ENCODE measurements around the gene B3GNT5.

Gene B3GNT5

DNA sequence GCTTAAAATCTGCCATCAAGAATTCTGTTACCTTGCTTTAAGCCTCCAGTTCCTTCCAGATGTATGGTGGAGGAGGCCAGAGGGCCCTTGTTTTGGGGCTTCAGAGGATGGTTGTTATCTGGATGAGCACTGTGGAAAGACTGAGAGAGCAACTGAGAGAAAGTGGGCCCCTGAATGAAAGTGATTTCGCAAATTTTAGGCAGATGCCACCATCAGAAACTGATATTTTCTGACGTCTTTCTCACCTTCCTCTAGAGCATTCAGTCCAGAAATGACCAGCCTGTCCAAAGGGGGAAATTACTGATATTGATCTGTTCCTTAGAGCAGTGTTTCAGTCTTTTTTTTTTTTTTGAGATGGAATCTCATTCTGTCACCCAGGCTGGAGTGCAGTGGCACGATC lies 13.4 kb downstream of the B3GNT5 start:
- DNase-seq: no peak

DNA sequence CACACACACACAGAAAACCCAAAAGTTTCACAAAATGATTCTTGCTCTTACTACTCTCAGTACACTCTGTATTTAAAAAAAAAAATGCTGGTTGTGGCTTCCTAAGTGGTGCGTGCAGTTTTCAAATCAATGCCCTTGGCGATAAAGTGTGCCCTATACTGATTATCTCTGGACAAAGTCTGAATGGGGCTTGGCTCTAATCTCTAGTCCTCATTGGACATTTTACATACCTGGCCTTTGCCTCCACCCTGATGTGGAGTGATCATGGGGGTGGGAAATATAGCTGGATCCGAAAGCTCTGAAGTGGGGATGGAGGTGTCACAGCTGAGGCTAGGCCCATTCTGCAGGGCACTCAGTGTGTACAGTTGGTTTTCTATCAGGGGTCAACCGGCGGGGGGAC lies 14.1 kb downstream of the B3GNT5 start:
- no peak for DNase-seq

DNA sequence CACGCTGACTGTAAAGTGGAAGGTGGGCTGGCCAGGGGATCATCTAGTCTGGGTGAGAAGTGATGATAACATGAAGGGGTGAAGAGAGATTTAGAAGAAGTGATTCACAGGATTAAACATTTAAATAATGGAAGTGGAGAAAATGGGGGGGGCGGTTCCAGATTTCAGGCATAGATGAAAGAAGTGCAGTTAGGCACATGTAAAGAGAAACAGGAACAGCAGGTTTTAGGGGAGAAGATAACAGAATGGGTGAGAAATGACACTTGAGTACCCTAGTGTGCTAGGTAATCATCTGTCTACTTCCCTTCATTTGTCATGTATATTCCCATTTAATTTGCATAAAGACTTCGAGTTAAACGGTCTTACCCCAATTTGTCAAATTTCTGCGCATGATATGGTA lies 15.3 kb downstream of the B3GNT5 start:
- DNase-seq: no peak

DNA sequence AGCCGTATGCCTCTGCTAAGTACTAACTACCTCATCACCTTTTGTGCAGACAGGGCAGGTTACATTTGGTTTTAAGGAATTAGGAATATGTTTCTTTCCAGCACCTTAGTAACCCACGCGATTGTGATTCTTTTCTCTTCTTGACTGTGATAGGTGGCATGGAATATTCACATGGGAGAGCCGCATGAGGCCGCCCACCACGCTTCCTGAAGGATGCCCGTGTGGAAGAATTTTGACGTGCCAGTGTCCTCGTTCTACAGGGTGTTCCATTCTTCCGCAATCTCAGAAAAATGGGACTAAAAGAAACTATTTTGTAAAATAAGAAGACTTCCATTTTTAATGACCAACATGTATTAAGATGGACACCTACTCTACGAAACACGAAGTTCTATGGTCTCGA lies 16.3 kb downstream of the B3GNT5 start:
- no peak for DNase-seq

DNA sequence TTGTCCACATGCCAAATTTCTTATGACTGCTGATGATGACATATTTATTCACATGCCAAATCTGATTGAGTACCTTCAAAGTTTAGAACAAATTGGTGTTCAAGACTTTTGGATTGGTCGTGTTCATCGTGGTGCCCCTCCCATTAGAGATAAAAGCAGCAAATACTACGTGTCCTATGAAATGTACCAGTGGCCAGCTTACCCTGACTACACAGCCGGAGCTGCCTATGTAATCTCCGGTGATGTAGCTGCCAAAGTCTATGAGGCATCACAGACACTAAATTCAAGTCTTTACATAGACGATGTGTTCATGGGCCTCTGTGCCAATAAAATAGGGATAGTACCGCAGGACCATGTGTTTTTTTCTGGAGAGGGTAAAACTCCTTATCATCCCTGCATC lies 17.3 kb downstream of the B3GNT5 start:
- no peak for DNase-seq

DNA sequence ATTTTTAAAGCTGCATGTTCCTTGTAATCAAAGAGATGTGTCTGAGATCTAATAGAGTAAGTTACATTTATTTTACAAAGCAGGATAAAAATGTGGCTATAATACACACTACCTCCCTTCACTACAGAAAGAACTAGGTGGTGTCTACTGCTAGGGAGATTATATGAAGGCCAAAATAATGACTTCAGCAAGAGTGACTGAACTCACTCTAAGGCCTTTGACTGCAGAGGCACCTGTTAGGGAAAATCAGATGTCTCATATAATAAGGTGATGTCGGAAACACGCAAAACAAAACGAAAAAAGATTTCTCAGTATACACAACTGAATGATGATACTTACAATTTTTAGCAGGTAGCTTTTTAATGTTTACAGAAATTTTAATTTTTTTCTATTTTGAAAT lies 19.1 kb downstream of the B3GNT5 start:
- no peak for DNase-seq

DNA sequence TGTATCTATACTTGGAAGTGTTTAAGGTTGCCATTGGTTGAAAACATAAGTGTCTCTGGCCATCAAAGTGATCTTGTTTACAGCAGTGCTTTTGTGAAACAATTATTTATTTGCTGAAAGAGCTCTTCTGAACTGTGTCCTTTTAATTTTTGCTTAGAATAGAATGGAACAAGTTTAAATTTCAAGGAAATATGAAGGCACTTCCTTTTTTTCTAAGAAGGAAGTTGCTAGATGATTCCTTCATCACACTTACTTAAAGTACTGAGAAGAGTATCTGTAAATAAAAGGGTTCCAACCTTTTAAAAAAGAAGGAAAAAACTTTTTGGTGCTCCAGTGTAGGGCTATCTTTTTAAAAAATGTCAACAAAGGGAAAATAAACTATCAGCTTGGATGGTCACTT lies 19.7 kb downstream of the B3GNT5 start:
- no peak for DNase-seq

DNA sequence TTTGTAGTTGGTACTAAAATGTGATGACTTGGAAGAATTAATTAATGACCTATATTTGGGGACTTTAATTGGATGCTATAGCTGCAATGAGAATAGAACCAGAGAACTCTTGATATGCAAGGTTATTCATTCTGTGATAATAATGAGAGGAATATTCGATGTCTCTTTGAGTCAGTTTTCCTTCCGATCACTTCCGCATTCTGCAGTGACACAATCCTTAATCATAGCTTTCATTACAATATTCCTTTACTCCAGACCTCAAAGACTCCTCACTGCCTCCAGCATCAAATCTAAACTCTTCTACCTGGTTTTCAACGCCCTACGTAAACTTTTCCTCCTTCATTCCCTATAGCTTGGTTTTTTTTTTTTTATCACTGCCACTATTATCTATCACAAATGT lies 21.6 kb downstream of the B3GNT5 start:
- DNase-seq: no peak

DNA sequence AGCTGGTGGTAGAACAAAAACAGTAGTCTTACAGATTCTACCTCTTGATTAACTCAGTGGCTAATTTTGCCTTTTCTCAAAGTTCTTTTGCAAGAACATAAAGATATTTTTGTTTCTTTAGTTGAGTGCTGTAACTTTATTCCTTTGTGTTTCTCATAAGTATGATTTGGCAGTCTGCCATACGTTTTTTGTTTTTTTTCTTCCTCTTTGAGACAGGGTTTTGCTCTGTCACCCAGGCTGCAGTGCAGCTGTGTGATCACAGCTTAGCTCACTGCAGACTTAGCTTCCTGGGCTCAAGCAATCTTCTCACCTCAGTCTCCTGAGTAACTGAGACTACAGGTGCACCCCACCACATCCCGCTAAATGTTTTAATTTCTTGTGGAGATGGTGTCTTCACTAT lies 22.4 kb downstream of the B3GNT5 start:
- DNase-seq: no peak

DNA sequence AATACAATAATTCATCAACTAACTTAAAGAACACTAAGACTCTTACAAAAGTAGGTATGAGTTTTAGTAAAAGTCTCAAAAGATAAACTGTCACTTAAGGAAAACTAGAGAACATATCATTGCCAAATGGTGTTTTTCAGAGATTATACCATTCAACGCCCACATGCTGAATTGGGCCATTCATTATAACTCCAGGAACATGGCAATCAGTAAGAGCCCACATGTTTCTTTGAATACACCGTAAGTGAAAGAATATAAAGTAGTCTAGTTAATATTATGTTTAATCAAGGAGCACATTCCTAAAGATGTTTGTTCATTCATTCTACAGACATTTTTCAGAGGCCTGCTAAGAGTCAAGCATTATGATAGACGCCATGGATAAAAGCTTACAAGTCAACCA lies 22.9 kb downstream of the B3GNT5 start:
- DNase-seq: no peak

DNA sequence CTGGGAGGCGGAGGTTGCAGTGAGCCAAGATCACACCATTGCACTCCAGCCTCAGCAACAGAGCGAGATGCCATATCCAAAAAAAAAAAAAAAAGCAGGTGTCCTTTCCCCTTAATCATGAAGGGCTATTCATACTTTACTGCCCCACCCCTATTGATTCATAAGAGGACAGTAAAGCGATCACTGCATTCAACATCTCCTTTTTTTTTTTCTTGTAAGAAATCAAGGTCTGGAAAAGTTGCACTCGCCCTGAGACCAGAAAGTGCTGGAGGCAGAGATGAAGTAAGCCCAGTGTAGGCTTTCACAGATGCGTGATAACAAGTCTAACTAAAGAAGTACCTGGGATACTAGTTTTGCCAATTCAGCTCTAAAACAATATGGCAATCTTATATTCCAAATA lies 24.2 kb downstream of the B3GNT5 start:
- no peak for DNase-seq

DNA sequence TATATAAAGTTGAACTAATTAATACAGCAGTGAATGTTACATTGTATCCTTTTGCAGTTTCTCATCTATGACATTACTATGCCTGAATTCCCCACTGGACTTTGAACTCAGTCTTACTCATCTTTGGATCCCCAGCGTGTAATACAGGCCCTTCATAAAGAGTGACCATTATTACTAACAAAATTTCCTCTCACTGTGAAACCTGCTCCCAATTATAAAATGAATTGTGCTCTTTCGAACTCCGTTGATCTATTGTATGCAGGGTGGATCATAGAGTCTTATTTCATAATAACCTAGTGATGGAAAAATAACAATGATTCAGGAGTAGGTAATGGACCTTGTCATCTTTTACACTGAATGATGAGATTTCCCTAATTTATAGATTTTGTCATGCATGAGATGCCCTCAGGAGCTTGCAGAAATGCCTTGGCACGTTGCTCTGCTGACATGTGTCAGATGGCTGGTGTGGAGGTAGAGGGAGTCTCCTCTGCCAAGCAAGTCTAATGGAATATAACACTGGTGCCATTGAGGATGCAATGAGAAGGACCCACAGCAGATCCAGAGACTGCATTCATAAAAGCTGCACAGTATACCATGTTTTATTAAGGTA lies 25.5 kb downstream of the B3GNT5 start:
- DNase-seq: no peak

DNA sequence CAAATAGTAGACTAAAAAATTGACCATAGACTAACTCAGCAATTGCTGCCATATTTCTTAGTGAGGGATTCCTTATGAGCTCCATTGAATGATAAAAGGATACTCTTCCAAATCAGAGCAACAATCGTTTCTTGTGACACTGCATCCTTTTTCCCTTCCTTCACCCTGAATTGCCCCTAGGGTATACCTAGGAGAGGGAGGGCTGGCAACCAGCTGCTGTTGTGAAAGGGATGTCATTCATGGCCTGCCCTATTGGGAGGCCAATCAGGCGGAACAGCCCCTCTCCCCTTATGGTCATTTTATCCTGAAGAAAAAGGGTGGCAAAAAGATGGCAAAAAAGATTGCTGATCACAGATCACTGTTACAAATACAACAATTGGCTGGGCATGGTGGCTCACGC lies 26.3 kb downstream of the B3GNT5 start:
- DNase-seq: no peak

DNA sequence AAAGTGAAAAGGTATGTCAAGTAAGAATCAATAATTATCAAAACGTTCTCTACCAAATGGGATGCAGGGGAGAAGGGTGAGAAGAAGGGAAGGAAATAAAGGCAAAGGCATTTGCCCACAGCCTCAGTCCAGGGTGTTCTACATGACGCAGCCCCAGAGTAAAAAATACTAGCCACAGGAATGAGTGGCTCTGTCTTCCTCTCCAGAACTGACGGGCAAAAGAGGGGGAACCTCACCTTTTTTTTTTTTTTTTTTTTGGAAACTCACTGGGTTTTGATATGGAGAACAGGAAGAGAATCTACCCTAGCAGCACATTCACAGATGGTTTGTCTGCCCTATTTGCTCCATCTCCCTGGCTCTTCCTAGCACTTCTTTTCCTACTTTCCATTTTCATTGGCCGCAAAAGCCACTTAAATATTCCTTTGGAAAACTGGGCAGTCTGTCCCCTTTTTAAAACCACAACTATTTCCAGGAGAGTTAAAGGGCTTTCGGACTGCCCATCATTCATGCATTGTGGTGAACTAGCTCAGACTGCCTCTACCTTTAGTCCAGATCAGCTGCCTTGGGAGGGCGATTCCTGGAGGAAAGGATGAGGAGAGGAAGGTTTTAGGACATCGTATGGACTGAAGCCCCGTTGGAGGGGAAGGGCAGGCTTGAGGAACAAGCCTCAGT lies 28.2 kb downstream of the B3GNT5 start:
- no peak for DNase-seq

DNA sequence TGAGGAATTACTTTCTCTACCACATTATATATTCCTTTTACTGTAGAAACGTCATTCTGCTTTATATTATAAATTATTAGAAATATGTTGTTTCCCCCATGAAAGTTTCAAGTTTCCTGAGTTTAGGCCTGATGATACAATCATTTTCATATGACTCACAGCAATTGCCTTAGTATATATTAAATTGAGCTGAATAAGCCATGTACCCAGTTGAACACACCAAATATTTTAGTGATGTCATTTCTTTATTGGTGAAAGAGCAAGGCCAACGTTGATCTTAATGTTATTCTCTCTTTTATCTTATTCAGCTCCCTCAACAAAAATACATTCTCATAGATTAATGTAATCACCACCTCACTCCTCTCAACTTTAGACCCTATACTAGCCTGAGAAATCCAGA lies 30.8 kb downstream of the B3GNT5 start:
- no peak for DNase-seq

DNA sequence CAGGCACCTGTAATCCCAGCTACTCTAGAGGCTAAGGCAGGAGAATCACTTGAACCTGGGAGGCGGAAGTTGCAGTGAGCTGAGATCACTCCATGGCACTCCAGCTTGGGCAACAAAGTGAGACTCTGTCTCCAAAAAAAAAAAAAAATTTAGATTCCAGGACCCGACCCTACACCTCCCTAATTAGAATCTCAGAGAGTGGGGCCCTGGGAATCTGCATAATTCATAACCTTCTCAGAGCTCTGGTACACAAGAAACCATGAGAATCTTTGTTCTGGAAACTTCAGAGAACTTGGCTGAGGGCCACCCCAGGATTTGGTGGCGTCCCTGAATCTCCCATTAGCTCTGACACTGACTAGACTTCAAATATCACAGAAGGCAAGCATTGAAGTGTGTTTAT lies 31.5 kb downstream of the B3GNT5 start:
- no peak for DNase-seq

DNA sequence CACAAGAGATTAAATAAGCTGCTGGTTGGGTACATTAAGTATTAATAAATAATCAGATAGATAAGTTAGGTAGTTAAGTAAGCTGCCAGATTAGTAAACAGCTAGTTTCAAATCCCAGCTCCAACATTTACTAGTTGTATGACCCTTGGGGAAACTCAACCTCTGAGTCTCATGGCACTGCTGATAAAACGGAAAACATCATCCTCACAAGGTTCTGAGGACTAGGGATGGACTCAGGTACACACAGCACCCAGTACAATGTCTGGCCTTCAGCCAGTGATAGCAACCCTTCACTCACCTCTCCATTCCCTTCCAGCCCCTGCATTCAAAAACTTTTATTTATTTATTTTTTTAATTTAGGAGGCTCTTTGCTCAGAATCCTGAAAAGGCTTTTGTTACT lies 32.3 kb downstream of the B3GNT5 start:
- DNase-seq: no peak

DNA sequence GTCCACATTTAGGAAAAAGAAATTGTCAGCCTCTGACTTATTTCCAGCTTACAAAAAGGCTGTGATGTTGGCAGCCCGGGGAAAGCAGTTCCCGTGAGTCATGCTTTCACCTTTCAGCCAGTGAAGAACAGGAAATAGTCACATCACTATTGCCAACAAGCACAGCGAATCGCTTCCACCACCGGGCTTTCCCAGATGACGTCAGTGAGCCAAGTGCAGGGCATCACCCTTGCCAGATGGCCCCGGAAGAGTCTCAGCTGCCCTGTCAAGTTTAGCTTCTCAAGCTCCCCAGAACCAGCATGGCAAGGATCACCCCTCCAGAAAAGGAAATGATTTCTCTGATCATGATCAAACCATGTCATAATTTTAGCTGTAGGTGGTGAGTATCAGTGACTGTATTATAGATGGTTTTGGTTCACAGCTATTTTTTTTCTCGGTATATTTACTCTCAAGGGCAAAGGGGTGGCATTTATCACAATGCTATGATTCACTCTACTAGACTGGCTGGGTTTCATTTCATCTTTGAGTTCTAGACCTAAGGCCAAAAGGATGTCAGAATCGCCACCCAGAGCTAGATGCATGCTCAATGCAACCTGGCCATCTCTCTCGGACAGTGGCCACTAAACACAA lies 32.9 kb downstream of the B3GNT5 start:
- DNase-seq: peak; percentile 95

DNA sequence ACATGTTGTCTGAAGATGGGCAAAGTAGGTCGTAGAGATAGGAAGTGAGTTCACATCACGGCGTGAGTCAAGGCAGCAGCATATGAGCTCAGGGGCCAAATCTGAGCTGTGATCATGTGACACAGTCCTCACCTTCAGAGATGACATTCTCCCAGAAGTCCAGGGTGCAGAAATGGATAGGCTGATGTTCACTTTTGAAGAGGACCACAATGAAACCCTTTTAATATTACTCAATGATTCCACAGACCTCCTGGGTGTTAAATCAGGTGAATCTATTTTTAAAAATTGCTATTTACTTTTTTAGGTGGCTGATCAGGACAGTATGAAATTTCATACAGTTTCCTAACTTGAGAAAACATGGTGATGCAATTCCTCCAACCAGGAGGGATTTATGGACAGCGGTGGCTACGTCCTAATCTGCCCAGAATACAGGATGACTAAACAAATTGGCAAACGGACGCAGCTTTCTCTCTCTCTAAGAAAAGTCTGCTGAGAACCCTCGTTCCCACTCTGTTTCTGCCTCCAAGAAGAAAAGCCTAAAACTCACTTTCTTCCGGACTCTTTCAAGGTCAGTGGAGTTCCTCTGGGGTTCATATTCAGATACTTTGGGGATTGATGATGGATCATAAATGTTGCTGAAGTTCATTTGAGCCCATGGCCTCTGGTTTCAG lies 34.4 kb downstream of the B3GNT5 start:
- peak; percentile 14 for DNase-seq

DNA sequence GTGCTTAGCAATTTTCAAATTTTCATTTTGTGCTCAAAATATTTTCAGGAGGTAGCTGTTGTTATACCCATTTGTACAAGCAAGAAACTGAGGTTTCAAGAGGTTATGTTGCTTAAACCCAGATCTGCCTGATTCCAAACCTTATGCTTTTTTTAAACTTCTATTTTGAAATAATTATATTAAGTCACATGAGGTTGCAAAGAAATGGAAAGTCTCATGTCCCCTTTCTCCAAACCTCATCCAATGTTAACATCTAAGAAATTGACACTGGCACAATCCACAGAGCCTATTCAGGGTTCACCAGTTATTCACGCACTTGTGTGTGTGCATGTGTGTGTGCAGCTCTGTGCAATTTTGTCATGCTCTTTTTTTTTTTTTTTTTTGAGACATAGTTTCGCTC lies 35.1 kb downstream of the B3GNT5 start:
- no peak for DNase-seq

DNA sequence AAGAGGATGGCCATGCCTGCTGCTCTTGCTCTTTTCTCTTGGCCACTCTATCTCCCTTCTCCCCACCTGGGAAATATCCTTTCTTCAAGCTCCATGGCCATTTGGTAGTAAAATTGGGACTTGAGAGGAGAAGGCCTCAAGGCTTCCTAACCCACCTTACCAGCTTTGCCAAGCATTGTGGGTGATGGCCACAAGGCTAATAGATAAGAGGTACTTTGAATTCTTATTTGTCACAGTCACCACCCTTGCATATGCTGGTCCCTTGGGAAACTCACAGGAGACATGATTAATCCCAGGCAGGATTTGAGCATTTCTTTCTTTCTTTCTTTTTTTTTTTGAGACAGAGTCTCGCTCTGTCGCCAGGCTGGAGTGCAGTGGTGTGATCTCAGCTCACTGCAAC lies 37.2 kb downstream of the B3GNT5 start:
- no peak for DNase-seq

DNA sequence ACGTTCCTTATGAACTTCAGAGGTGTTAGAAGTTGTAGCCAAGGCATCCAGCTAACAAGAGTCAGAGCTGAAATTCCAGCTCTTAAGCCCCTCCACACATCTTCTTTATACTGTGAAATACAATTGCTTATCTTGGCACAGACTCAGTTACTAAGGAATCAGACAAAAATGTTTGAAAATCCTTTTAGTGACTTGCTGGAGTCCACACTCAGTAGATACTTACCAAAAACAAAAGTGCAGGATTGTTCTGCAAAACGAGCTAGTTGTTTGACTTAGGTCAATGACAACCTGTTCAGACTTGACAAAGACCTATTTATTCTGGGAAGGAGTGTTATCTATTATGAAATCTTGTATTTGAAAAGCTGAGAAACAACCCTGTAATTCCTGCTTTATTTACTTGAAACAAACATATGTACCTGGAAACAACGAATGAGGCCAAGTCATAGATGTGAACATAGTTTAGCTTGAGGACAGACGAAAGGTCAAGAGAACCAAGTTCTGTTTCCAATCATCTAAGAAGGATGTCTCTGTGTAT lies 38.5 kb downstream of the B3GNT5 start:
- DNase-seq: no peak

DNA sequence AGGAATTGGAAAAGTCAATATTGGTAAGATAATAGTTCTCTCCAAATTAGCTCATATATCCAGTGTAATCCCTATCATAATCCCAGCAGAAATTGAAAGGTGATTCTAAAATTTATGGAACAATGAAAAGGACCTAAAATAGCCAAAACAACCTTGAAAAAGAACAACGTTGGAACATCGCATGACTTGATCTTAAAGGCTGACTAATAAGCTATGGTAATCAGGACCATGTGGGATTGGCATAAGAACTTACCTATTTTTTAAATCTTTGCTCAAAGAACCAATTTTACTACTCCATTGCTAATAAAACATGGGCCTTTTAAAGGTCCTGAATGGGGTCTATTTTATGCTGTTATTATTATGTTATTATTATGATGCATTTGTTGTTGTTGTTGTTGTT lies 40.9 kb downstream of the B3GNT5 start:
- DNase-seq: no peak

DNA sequence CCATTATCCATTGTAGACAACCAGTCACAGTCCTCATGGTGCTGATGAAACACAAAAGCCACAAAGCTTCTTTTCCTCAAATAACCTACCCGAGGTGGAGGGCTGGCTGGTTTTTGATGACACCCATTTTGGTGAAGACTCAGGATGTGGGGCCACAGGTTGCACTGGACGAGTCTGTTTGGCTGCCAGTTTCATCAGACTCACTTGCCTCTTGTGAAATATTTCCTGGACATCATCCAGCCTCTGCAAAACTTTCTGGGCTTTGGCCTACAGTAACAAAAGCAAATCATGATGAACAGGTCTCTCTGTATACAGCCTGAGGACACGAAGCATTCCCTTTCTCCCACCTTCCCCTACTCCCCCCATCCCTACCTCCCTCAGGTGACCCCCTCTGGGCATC lies 42.2 kb downstream of the B3GNT5 start:
- no peak for DNase-seq

All from stimulated activated naive CD4-positive, alpha-beta T cell treated with Interleukin-2 at 50 U/mL for 16 hours (primary cell).